MCF 10A (cell line): ENCODE data around the gene SOX2. TPM values are rescaled to one million over a fixed set of nuclear protein-coding genes. Genes with fewer than 3 reads are reported as not detected.

Source experiments
- BruUV-seq: library from RNA; stranded (reverse); fragments of 400-500 nt; replicated peaks from 2 replicates; lab custom pipeline; 2021; lab: Mats Ljungman, UMichigan
- CTCF ChIA-PET: fragments of 300-600 bp; sonication (Branson Sonifier 250); formaldehyde crosslinking; extraction: SDS; loops from one replicate; lab custom pipeline; 2021; ENCODE audit warnings: antibody characterized with exemption, inconsistent platforms; lab: Yijun Ruan, JAX
- POLR2A ChIA-PET: fragments of 300-600, 350-650 bp; sonication (Branson Sonifier 250); formaldehyde crosslinking; extraction: SDS; loops from one replicate; lab custom pipeline; 2020; ENCODE audit warnings: antibody characterized with exemption, inconsistent platforms; lab: Yijun Ruan, JAX
- DNase-seq: peaks from one replicate; pipeline ENCODE4 v3.0.0-alpha.2; 2018; ENCODE audit not compliant: unreplicated experiment
- H3K27ac Mint-ChIP-seq: one replicate; pipeline ENCODE4 v1.8.0; 2022; ENCODE audit warnings: mild to moderate bottlenecking, low read depth, mixed read lengths; ENCODE audit not compliant: unreplicated experiment
- H3K27me3 Mint-ChIP-seq: one replicate; pipeline ENCODE4 v1.8.0; 2022; ENCODE audit warnings: mixed read lengths; ENCODE audit not compliant: insufficient read depth, unreplicated experiment
- H3K36me3 Mint-ChIP-seq: one replicate; pipeline ENCODE4 v1.8.0; 2022; ENCODE audit warnings: mild to moderate bottlenecking, moderate library complexity, mixed read lengths; ENCODE audit not compliant: insufficient read depth, unreplicated experiment
- H3K4me1 Mint-ChIP-seq: one replicate; pipeline ENCODE4 v1.8.0; 2022; ENCODE audit warnings: mixed read lengths; ENCODE audit not compliant: insufficient read depth, unreplicated experiment
- H3K4me3 Mint-ChIP-seq: one replicate; pipeline ENCODE4 v1.8.0; 2022; ENCODE audit warnings: mild to moderate bottlenecking, moderate library complexity, mixed read lengths; ENCODE audit not compliant: unreplicated experiment
- H3K9me3 Mint-ChIP-seq: one replicate; pipeline ENCODE4 v1.8.0; 2022; ENCODE audit warnings: mixed read lengths; ENCODE audit not compliant: unreplicated experiment
- CTCF ChIP-seq: fragments of 200-600 bp; IDR thresholded peaks from one replicate; pipeline ENCODE4 v1.8.0; 2022; ENCODE audit warnings: antibody characterized with exemption, mild to moderate bottlenecking; ENCODE audit not compliant: unreplicated experiment
- intact Hi-C: fragments of 100-400 bp; cut with micrococcal nuclease; formaldehyde crosslinking; loops from 2 replicates; pipeline ENCODE4 v1.14.1; 2022
- total RNA-seq: library from RNA; stranded (reverse); gene quantifications from 2 replicates; pipeline ENCODE4 v1.2.3, GENCODE V29; 2022

Gene SOX2
- total RNA-seq, 1 experiment from 2014 or later, result not detected

- DNase-seq, result no peak
- no peak overlapping the region for H3K27ac Mint-ChIP-seq
- H3K36me3 Mint-ChIP-seq, result no peaks in the 10 kb centered on the region
- no peaks in the 10 kb centered on the region for H3K9me3 Mint-ChIP-seq
- no peaks in the 10 kb centered on the region for H3K27me3 Mint-ChIP-seq
- TF ChIP-seq CTCF, result no peak
- POLR2A ChIA-PET, result no interaction called here
- no TSS peak for BruUV-seq
- no peak overlapping the region for H3K4me3 Mint-ChIP-seq
- no peaks in the 10 kb centered on the region for H3K4me1 Mint-ChIP-seq
- intact Hi-C loops, result no loop called here
- CTCF ChIA-PET, result interaction anchor here (0.6 to 1.5 kb wide), 2 partner anchors 18 to 746 kb away, joined by 3 to 5 read pairs; no protein-coding TSS in a partner anchor
Measured at GRCh38 chr3:181719991-181720680, 8.4 kb downstream of the SOX2 start.

- no peaks in the 10 kb centered on the region for H3K4me1 Mint-ChIP-seq
- no TSS peak for BruUV-seq
- CTCF ChIA-PET, result interaction anchor here (0.6 to 1.5 kb wide), 3 partner anchors 20 to 1628 kb away, joined by 3 to 5 read pairs (median 4); no protein-coding TSS in a partner anchor
- no peak for DNase-seq
- H3K27ac Mint-ChIP-seq, result no peak overlapping the region
- no peaks in the 10 kb centered on the region for H3K36me3 Mint-ChIP-seq
- intact Hi-C loops, result no loop called here
- H3K27me3 Mint-ChIP-seq, result no peaks in the 10 kb centered on the region
- no peak for TF ChIP-seq CTCF
- POLR2A ChIA-PET, result no interaction called here
- no peaks in the 10 kb centered on the region for H3K9me3 Mint-ChIP-seq
- no peak overlapping the region for H3K4me3 Mint-ChIP-seq
Measured at GRCh38 chr3:181721046-181721875, 9.5 kb downstream of the SOX2 start.

- no peak overlapping the region for H3K4me3 Mint-ChIP-seq
- ChIA-PET POLR2A (no interaction called here), CTCF (interaction anchor here (0.6 kb wide), 2 partner anchors 67 to 1095 kb away, joined by 3 to 4 read pairs; no protein-coding TSS in a partner anchor)
- H3K27me3 Mint-ChIP-seq, result no peaks in the 10 kb centered on the region
- H3K4me1 Mint-ChIP-seq, result no peaks in the 10 kb centered on the region
- no TSS peak for BruUV-seq
- H3K27ac Mint-ChIP-seq, result no peak overlapping the region
- intact Hi-C loops, result no loop called here
- no peaks in the 10 kb centered on the region for H3K9me3 Mint-ChIP-seq
- TF ChIP-seq CTCF, result no peak
- no peak for DNase-seq
- H3K36me3 Mint-ChIP-seq, result no peaks in the 10 kb centered on the region
Measured at GRCh38 chr3:181722156-181722555, 10.4 kb downstream of the SOX2 start.

GRCh38 chr3:181722766-181723425, 11.2 kb downstream of the SOX2 start:
- no TSS peak for BruUV-seq
- no peak overlapping the region for H3K27ac Mint-ChIP-seq
- DNase-seq, result no peak
- no peaks in the 10 kb centered on the region for H3K36me3 Mint-ChIP-seq
- H3K4me1 Mint-ChIP-seq, result no peaks in the 10 kb centered on the region
- no peak overlapping the region for H3K4me3 Mint-ChIP-seq
- no peaks in the 10 kb centered on the region for H3K9me3 Mint-ChIP-seq
- H3K27me3 Mint-ChIP-seq, result no peaks in the 10 kb centered on the region
- ChIA-PET CTCF (no interaction called here), POLR2A (no interaction called here)
- no peak for TF ChIP-seq CTCF
- intact Hi-C loops, result no loop called here
